IPS-11a (cell line): Measurements from ENCODE around the gene WBP4.
"Not testable (repeated sequence)": the region's sequence is repeated elsewhere in the genome, so short reads cannot be mapped to it uniquely, and the experiment has no call there.

ENCODE experiments used
- H3K4me3 ChIP-seq: one replicate; pipeline ENCODE4 v1.5.1; 2013; ENCODE audit warnings: low read depth, low read length, control low read depth

The WBP4 gene

DNA sequence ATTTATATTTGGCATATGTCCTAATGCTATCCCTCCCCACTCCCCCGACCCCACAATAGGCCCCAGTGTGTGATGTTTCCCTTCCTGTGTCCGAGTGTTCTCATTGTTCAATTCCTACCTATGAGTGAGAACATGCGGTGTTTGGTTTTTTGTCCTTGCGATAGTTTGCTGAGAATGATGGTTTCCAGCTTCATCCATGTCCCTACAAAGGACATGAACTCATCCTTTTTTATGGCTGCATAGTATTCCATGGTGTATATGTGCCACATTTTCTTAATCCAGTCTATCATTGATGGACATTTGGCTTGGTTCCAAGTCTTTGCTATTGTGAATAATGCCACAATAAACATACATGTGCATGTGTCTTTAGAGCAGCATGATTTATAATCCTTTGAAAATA is 18.9 kb upstream of the WBP4 start:
- not testable (repeated sequence) for H3K4me3 ChIP-seq

- no peak overlapping the region for H3K4me3 ChIP-seq
Measured at GRCh38 chr13:41048640-41049039, 12.7 kb upstream of the WBP4 start.

GRCh38 chr13:41049480-41050440 is 11.5 kb upstream of the WBP4 start:
- no peak overlapping the region for H3K4me3 ChIP-seq

- no peak overlapping the region for H3K4me3 ChIP-seq
Measured at GRCh38 chr13:41052441-41052840, 8.9 kb upstream of the WBP4 start.

GRCh38 chr13:41053384-41053826 is 7.9 kb upstream of the WBP4 start:
- no peak overlapping the region for H3K4me3 ChIP-seq

DNA sequence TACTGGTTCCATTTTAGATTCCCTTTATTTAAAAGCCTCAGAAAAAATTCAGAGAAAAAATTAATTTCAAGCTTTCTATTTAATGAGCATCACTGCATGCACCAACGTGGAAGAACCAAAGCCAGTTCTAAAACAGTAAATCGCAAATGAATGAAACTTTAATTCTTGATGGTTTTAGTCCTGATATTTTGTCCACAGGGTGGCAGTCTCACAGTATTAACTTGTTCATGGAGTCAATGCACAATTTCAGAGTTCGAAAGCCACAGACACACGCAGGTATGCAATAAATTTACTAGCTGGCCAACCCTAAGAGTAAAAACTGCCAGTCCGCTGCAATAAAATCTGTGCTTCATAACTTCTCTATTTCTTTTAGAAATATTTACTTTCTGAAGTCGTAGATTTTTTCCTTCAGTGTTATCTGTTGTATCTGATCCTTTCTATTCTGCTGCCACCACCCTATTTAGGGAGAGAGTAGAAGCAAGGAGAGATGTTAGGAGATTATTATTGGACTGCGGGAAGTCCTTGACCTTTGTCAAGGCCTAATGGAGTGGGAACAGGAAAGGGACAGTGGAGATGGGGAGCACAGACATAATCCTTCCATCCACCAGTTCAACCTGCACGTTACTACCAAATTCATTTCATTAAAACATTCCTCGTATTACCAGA is 7.0 kb upstream of the WBP4 start:
- no peak overlapping the region for H3K4me3 ChIP-seq

GRCh38 chr13:41054919-41055619 is 6.2 kb upstream of the WBP4 start:
- H3K4me3 ChIP-seq: no peak overlapping the region

- no peak overlapping the region for H3K4me3 ChIP-seq
Measured at GRCh38 chr13:41056194-41056593, 5.1 kb upstream of the WBP4 start.

DNA sequence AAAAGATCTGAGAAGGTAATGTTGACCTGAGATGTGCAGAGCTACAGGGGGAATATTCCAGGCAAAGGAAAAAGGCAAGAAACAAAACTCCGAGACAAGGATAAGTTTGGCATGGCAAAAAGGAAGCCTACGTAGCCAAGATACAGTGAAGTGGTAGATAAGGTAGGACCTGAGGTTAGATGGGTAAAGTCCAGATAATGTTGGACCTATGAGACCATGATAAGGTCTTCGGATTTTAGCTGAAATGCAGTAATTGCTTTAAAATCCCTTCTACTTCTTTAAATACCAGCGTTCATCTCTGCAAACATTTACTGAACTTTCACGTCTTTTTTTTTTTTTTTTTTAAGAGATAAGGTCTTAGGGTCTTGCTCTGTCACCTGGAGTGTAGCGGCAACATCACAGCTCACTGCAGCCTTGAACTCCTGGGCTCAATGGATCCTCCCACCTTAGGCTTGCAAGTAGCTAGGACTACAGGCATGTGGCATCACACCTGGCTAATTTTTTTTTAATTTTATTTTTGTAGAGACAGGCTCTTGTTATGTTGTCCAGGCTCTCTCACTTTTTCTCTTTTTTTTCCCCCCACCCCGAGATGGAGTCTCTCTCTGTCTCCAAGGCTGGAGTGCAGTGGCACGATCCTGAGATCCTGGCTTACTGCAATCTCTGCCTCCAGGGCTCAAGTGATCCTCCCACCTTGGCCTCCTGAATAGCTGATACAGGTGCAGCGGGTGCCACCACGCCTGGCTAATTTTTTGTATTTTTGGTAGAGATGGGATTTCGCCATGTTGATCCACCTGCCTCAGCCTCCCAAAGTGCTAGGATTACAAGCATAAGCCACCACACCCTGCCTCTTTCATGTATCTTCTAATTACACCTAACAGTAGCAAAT is 4.2 kb upstream of the WBP4 start:
- H3K4me3 ChIP-seq: no peak overlapping the region

DNA sequence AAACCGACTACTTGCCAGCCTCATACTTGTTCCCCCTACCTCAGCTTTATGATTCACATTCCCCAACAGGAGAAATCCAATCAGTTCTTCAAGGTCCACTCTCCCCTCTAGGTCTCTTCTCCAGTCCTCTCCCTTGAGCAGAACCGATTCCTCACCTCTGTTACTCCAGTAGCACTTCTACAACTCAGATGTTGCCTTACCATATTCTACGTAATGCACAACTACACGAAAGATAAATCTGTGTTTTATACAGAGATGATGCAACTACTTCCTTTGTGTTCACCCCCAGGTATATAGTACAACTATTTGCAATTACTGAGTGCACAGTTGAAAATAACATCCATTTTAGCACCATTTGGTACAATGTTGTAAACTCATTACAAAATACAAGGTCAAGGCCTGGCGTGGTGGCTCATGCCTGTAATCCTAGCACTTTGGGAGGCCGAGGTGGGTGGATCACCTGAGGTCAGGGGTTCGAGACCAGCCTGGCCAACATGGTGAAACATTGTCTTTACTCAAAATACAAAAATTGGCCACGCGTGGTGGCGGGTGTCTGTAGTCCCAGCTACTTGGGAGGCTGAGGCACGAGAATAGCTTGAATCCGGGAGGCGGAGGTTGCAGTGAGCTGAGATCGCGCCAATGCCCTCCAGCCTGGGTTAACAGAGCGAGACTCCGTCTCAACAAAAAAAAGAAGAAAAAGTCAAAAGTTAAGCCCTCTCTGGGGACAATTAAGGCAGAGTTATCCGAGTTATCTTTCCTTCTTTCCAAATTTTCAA is 2.8 kb upstream of the WBP4 start:
- H3K4me3 ChIP-seq: no peak overlapping the region

DNA sequence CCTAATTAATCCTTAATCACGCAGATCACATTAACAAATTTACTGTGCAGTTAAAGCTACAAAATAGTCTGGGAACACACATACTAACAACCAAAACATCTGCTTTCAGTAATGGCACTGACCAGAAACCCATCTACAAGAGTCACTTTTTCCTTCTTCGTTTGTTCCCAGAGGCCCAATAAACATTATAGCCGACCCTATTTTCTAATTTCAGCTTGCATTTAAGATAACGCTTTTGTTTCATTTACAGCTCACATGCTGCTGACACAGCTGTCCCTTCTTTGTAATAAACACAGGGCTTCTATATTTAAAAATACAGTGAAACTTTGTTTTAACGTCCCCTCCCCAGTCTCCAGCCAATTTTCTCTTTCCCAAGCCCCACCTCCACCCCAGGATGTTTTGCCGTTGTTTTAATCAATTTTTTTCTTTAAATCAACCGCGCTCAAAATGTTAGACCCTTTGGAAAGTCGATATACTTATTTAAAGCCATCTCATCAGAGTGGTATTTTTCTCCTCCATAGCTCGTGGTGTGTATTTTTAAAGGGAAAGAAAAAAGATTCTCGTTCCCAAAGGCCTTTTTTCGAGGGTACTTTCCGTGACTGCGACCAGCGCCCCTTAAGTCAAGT is 1.7 kb upstream of the WBP4 start:
- H3K4me3 ChIP-seq: peak overlapping the region; percentile 96

DNA sequence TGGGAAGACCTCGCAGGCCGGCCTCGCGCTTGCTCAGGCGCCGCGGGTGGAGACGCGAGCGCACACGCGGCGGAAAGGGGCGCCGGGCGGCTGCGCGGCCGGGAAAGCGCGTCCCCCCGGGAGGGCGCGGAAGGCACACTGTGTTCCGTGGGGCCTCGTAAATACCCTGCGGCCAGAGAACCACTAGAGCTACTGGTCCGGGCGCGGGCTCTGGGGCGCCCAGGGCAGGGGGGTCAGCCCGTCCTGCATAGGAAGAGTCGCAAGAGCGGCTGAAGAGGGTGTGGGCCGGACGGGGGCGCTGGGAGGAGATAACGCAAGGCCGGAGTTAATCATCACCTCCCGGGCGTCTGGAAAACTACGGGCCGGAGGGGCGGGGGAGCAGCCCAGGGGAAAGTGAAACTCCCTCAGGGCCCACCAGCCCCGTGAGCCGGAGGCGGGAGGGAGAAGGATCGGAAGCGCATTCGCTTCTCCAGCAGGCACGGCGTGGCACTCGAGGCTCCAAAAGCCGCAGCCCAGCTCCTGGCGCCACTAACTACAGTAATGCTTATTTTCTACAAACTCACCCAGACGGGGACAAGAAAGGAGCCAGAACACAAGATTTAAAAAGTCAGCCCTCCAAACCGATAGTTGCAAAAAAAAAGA is 1.1 kb upstream of the WBP4 start:
- H3K4me3 ChIP-seq: peak overlapping the region; percentile 96

DNA sequence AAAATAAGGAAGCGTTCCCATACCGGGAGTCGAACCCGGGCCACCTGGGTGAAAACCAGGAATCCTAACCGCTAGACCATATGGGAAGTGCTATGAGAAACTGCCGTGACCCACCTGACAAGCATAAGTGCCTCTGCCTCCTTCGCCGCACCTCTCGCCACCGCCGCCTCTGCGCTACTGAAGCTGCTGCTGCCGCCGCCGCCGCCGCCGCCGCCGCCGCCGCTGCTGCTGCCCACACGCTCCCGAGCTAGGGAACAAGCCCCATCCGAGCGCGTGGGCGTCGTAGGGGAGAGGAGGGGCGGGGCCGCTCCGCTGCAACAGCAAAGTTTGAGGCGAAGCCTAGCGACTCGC is 610 bp upstream of the WBP4 start:
- peak overlapping the region; percentile 96 for H3K4me3 ChIP-seq

GRCh38 chr13:41061914-41062837 is 867 bp downstream of the WBP4 start:
- peak overlapping the region; percentile 96 for H3K4me3 ChIP-seq

DNA sequence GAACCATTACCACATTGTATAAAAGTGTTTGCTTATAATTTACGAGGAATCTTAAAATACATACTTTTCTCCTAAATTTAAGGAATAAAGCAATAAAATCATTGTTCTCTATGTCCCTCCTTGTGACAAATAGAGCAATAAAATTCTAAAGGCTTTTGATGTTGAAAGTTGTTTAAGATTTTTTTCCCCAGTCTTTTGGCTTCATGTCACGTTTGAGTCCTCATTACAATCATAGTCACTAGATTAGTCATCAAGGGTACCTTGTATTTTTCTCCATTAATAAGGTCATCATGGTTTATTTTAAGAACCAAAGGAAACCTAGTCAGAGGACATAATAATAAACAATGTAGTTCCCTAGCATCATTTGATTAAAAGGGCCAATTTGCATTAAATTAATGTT is 3.2 kb downstream of the WBP4 start:
- H3K4me3 ChIP-seq: no peak overlapping the region

DNA sequence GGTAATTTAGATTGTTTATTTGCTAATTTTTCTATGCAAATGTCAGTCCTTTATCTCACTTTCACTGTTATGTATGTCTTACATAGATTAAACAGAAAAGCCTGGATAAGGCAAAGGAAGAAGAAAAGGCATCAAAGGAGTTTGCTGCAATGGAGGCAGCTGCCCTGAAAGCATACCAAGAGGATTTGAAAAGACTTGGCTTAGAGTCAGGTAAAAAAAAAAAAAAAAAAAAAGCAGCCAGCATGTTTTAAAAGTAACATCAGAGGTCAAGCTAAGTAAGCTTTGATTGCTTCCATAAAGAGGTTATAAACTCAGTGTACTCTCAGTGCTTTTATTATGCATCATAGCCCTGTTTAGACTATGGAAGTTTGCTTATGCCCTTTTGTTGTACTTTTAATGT is 3.8 kb downstream of the WBP4 start:
- no peak overlapping the region for H3K4me3 ChIP-seq

GRCh38 chr13:41074523-41074922 is 13.2 kb downstream of the WBP4 start:
- H3K4me3 ChIP-seq: no peak overlapping the region

- H3K4me3 ChIP-seq: no peak overlapping the region
Measured at GRCh38 chr13:41075034-41075433, 13.7 kb downstream of the WBP4 start.
